ENCODE results near the gene AKIRIN2. TPM values are rescaled to one million over a fixed set of nuclear protein-coding genes. Genes with fewer than 3 reads are reported as not detected.

The AKIRIN2 gene
- total and polyA plus RNA-seq, 10 of the 15 experiments (the other 5 are each of a cell fraction or from before 2014, with no cell fraction given) = 12.7 to 82.2 (median 42.6) TPM

DNA sequence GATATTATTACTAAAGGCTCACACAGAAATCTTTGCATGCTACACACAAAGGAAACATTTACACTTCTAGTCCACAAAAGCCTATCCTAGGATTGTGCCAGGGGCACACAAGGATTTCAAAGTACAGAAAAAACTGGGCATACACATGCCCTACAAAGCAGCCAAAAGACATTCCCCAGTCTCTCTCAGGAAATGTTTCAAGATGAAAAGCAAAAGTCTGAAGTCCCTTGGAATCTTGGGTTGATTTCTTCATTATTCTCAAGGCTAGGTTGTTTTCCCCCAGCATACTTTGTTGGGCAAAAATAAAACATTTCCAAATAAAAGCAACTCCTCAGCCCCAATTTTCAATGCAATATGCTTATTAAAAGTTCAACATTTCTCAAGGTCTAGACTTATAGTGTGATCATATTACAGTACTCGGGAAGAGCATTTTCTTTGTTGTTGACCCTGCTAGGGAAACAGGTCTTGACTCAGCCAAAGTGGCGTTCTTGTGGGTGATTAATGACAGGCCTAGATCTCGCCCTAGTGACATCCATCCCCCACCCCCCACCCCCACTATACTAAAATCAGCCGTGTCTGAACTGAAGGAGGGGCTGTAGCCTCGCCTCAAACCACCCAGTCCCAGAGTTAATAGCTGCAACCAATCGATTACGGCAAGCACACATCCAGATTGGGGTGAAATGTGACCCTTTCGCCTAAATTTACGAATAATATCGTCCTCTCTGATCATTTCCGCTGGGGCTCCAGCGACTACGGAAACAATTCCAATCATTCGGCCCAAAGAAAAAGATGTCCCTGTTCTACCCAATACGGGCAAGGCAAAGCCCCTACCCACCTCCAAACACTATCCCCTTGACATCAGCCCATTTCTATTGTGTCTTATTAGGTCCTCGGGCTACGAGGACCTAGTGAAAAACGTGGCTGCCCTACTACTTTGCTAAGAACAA lies 1.4 kb downstream of the AKIRIN2 start:
- Histone ChIP-seq H2AFZ (ENCODE audit: control insufficient read depth, low read depth, low read length) (no peak overlapping the region), H3K27me3 (replicated peaks in 1 of 2; ENCODE audit: control insufficient read depth in 2 of 2, insufficient read depth in 2 of 2, low read length in 1 of 2) (no peaks in the 10 kb centered on the region), H3K36me3 (ENCODE audit: control insufficient read depth in 2 of 2, insufficient read depth in 2 of 2, low read length in 1 of 2) (peaks cover 0 to 6% of the 10 kb centered on the region in 2 experiments; a peak in 2 of 4 replicates), H4K20me1 (ENCODE audit: control insufficient read depth, insufficient read depth) (no peaks in the 10 kb centered on the region), H3K9me3 (replicated peaks; ENCODE audit: control insufficient read depth, insufficient read depth, low read length) (no peaks in the 10 kb centered on the region), H3K4me2 (ENCODE audit: control insufficient read depth, insufficient read depth) (peak overlapping the region; percentile 68), H3K79me2 (ENCODE audit: control insufficient read depth, insufficient read depth, low read length) (peaks cover 62% of the 10 kb centered on the region), H3K4me1 (ENCODE audit: control insufficient read depth, insufficient read depth, low read length) (peaks cover 28% of the 10 kb centered on the region), H3K9ac (ENCODE audit: control insufficient read depth, insufficient read depth, low read length) (peak overlapping the region; percentile 98), H3K4me3 (peak overlapping the region; percentile 96), H3K27ac (ENCODE audit: control insufficient read depth, insufficient read depth) (peak overlapping the region; percentile 97)
- in situ Hi-C loops (cut with MboI) = no loop called here
- TSS peak; percentile 63 for BruUV-seq (replicated peaks)
- ATAC-seq (peak; percentile 19), FAIRE-seq (peak; percentile 27), DNase-seq (ENCODE audit: low read depth, low spot score) (peak; percentile 43)
- ChIA-PET RAD21 (ENCODE audit: unreplicated experiment) (interaction anchor here (0.7 to 4.3 kb wide), 26 partner anchors 9 to 1170 kb away, joined by 3 to 54 read pairs (median 4); partner anchors contain the start of genes ORC3, RARS2 and SLC35A1), POLR2A (interaction anchor here (0.5 to 3.9 kb wide), 13 partner anchors 12 to 1168 kb away, joined by 3 to 28 read pairs (median 4); no protein-coding TSS in a partner anchor), SMC1A (ENCODE audit: uncharacterized antibody, unreplicated experiment) (interaction anchor here (0.9 to 8.9 kb wide), 19 partner anchors 10 to 377 kb away, joined by 3 to 83 read pairs (median 6); no protein-coding TSS in a partner anchor), CTCF (interaction anchor here (0.6 to 2.1 kb wide), 10 partner anchors 12 to 1170 kb away, joined by 3 to 11 read pairs (median 3); no protein-coding TSS in a partner anchor)
- intact Hi-C loops (cut with micrococcal nuclease; ENCODE audit: unreplicated experiment) = loop anchor here (5.0 to 10.0 kb wide), 4 partner anchors 227 to 794 kb away; partner anchors contain the start of genes CNR1 and ZNF292
- WGBS (ENCODE audit: insufficient coverage, insufficient replicate concordance, low lambda C conversion rate, missing lambda C conversion rate) = under 1% methylated on average over 18 of the region's 18 CpGs
- TF ChIP-seq ZBED1 (IDR thresholded peaks at IDR 0.05; ENCODE audit: borderline replicate concordance) = no peak
- no peak for TF ChIP-seq MYB (IDR thresholded peaks at IDR 0.05; ENCODE audit: borderline replicate concordance, low read depth, low read length)
- TF ChIP-seq KAT2A (conservative IDR thresholded peaks at IDR 0.05; ENCODE audit: control insufficient read depth, low read depth, low read length) = no peak
- peak; percentile 50; the same call in 1 of the 2 replicates for TF ChIP-seq NBN (IDR thresholded peaks at IDR 0.05)
- TF ChIP-seq CHD2 (IDR thresholded peaks at IDR 0.05; ENCODE audit: borderline replicate concordance, low read depth, low read length) = peak; percentile 92
- peak; percentile 56; the same call in 1 of the 2 replicates for TF ChIP-seq TCF12 (IDR thresholded peaks at IDR 0.05; ENCODE audit: low read depth, low read length)
- 0 out of 2 replicates have a peak, but pooled peaks have one; percentile 62 for TF ChIP-seq POLR2AphosphoS5 (IDR thresholded peaks at IDR 0.05; ENCODE audit: low read length)
- TF ChIP-seq RCOR1 (conservative IDR thresholded peaks at IDR 0.05; ENCODE audit: low read depth, low read length) = no peak
- no peak for TF ChIP-seq NR2C1 (IDR thresholded peaks at IDR 0.05)
- TF ChIP-seq RBBP5 (conservative IDR thresholded peaks at IDR 0.05) = no peak
- TF ChIP-seq SUZ12 (IDR thresholded peaks at IDR 0.05; ENCODE audit: unreplicated experiment) = no peak
- TF ChIP-seq MTA3 (IDR thresholded peaks at IDR 0.05; ENCODE audit: borderline replicate concordance, low read length) = no peak
- no peak for TF ChIP-seq NFXL1 (IDR thresholded peaks at IDR 0.05; ENCODE audit: borderline replicate concordance)
- TF ChIP-seq, protein P1, sequence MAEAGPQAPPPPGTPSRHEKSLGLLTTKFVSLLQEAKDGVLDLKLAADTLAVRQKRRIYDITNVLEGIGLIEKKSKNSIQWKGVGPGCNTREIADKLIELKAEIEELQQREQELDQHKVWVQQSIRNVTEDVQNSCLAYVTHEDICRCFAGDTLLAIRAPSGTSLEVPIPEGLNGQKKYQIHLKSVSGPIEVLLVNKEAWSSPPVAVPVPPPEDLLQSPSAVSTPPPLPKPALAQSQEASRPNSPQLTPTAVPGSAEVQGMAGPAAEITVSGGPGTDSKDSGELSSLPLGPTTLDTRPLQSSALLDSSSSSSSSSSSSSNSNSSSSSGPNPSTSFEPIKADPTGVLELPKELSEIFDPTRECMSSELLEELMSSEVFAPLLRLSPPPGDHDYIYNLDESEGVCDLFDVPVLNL (IDR thresholded peaks at IDR 0.05; ENCODE audit: low read depth, low read length) = no peak
- TF ChIP-seq POLR2A (IDR thresholded peaks at IDR 0.05; ENCODE audit: low read depth, low read length) = peak; percentile 61
- 0 out of 2 replicates have a peak, but pooled peaks have one; percentile 40 for TF ChIP-seq MTA2 (IDR thresholded peaks at IDR 0.05; ENCODE audit: low read depth)
- no peak for TF ChIP-seq MEF2B (IDR thresholded peaks at IDR 0.05; ENCODE audit: partially characterized antibody, poor library complexity, severe bottlenecking)
- TF ChIP-seq HDAC2 (IDR thresholded peaks at IDR 0.05) = no peak
- no peak for TF ChIP-seq HDGF (IDR thresholded peaks at IDR 0.05)
- TF ChIP-seq KDM1A (IDR thresholded peaks at IDR 0.05; ENCODE audit: borderline replicate concordance) = no peak
- no peak for TF ChIP-seq IRF4 (IDR thresholded peaks at IDR 0.05; ENCODE audit: low read depth, low read length)
- TF ChIP-seq RELB (IDR thresholded peaks at IDR 0.05; ENCODE audit: low read depth) = peak; percentile 18; the same call in 1 of the 2 replicates
- no peak for TF ChIP-seq ZNF274 (IDR thresholded peaks at IDR 0.05; ENCODE audit: insufficient read depth, insufficient read length)

All from GM12878 (cell line).